H9 (cell line): Measurements from ENCODE around the gene PAX6. TPM values are rescaled to one million over a fixed set of nuclear protein-coding genes. Genes with fewer than 3 reads are reported as not detected.

Experiments
- DNase-seq: peaks from one replicate; pipeline ENCODE4 v3.0.0-alpha.2; 2017
- H2AFZ ChIP-seq: one replicate; pipeline ENCODE4 v1.6.1; 2013; ENCODE audit warnings: mild to moderate bottlenecking, low read length, control low read depth, moderate library complexity
- H2AK5ac ChIP-seq: 2 replicates; pipeline ENCODE4 v1.6.1; 2013; ENCODE audit warnings: low read length, control low read depth, mixed read lengths; ENCODE audit not compliant: insufficient read length
- H2BK120ac ChIP-seq: one replicate; pipeline ENCODE4 v1.6.1; 2013; ENCODE audit warnings: low read depth, mild to moderate bottlenecking, low read length, control low read depth, inconsistent platforms; ENCODE audit not compliant: poor library complexity, severe bottlenecking
- H2BK12ac ChIP-seq: 2 replicates; pipeline ENCODE4 v1.6.1; 2013; ENCODE audit warnings: low read length, control low read depth, mixed read lengths, low read depth; ENCODE audit not compliant: insufficient read length
- H2BK15ac ChIP-seq: 2 replicates; pipeline ENCODE4 v1.6.1; 2013; ENCODE audit warnings: low read depth, low read length, control low read depth
- H2BK20ac ChIP-seq: one replicate; pipeline ENCODE4 v1.6.1; 2013; ENCODE audit warnings: low read depth, mild to moderate bottlenecking, low read length, control low read depth, inconsistent platforms; ENCODE audit not compliant: poor library complexity, severe bottlenecking
- H2BK5ac ChIP-seq: 2 replicates; pipeline ENCODE4 v1.6.1; 2013; ENCODE audit warnings: low read length, control low read depth, mixed read lengths; ENCODE audit not compliant: insufficient read length
- H3K14ac ChIP-seq: 2 replicates; pipeline ENCODE4 v1.6.1; 2013; ENCODE audit warnings: low read length, control low read depth; ENCODE audit not compliant: insufficient read depth
- H3K18ac ChIP-seq: 2 replicates; pipeline ENCODE4 v1.6.1; 2013; ENCODE audit warnings: low read depth, mild to moderate bottlenecking, mixed read lengths, low read length, control low read depth; ENCODE audit not compliant: insufficient read length
- H3K23ac ChIP-seq: 2 replicates; pipeline ENCODE4 v1.6.1; 2013; ENCODE audit warnings: low read length, control low read depth, mixed read lengths, low read depth; ENCODE audit not compliant: insufficient read length
- H3K23me2 ChIP-seq: 2 replicates; pipeline ENCODE4 v1.6.1; 2013; ENCODE audit warnings: low read depth, mild to moderate bottlenecking, mixed read lengths, low read length, control low read depth; ENCODE audit not compliant: insufficient read length, poor library complexity, severe bottlenecking
- H3K27ac ChIP-seq: 2 replicates; pipeline ENCODE4 v1.5.1; 2013; ENCODE audit warnings: low read length, control low read depth, mixed read lengths, low read depth; ENCODE audit not compliant: insufficient read length
- H3K27me3 ChIP-seq: 2 replicates; pipeline ENCODE4 v1.6.1; 2013; ENCODE audit warnings: low read length, control low read depth, inconsistent platforms; ENCODE audit not compliant: insufficient read depth
- H3K4ac ChIP-seq: 2 replicates; pipeline ENCODE4 v1.6.1; 2013; ENCODE audit warnings: low read depth, mild to moderate bottlenecking, control low read depth, inconsistent platforms, low read length, moderate library complexity
- H3K4me1 ChIP-seq: 2 replicates; pipeline ENCODE4 v1.6.1; 2013; ENCODE audit warnings: low read length, control low read depth, inconsistent platforms; ENCODE audit not compliant: insufficient read depth
- H3K4me2 ChIP-seq: 2 replicates; pipeline ENCODE4 v1.6.1; 2013; ENCODE audit warnings: low read length, control low read depth, mixed read lengths; ENCODE audit not compliant: insufficient read length, insufficient read depth
- H3K56ac ChIP-seq: 2 replicates; pipeline ENCODE4 v1.6.1; 2013; ENCODE audit warnings: low read depth, mild to moderate bottlenecking, mixed read lengths, low read length, control low read depth; ENCODE audit not compliant: insufficient read length
- H3K79me1 ChIP-seq: 2 replicates; pipeline ENCODE4 v1.6.1; 2013; ENCODE audit warnings: low read depth, mild to moderate bottlenecking, moderate library complexity, low read length, control low read depth, inconsistent platforms; ENCODE audit not compliant: insufficient read depth, poor library complexity, severe bottlenecking
- H3K79me2 ChIP-seq: 2 replicates; pipeline ENCODE4 v1.6.1; 2013; ENCODE audit warnings: low read length, control low read depth, inconsistent platforms; ENCODE audit not compliant: insufficient read depth
- H3K9ac ChIP-seq: 2 replicates; pipeline ENCODE4 v1.6.1; 2013; ENCODE audit warnings: low read length, control low read depth, mixed read lengths; ENCODE audit not compliant: insufficient read length; ENCODE audit errors: extremely low read depth
- H3K9me3 ChIP-seq: one replicate; pipeline ENCODE4 v1.6.1; 2013; ENCODE audit warnings: low read depth, low read length, inconsistent platforms; ENCODE audit not compliant: control insufficient read depth
- H3T11ph ChIP-seq: one replicate; pipeline ENCODE4 v1.6.1; 2013; ENCODE audit warnings: mild to moderate bottlenecking, low read length, control low read depth, inconsistent platforms
- H4K20me1 ChIP-seq: one replicate; pipeline ENCODE4 v1.6.1; 2013; ENCODE audit not compliant: control insufficient read depth, insufficient read length, insufficient read depth
- H4K5ac ChIP-seq: 2 replicates; pipeline ENCODE4 v1.6.1; 2013; ENCODE audit warnings: low read depth, mild to moderate bottlenecking, mixed read lengths, low read length, control low read depth; ENCODE audit not compliant: insufficient read length
- H4K8ac ChIP-seq: replicated peaks from 2 replicates; pipeline ENCODE4 v1.6.1; 2013; ENCODE audit warnings: low read length, control low read depth, mixed read lengths, low read depth; ENCODE audit not compliant: insufficient read length
- H4K91ac ChIP-seq: 2 replicates; pipeline ENCODE4 v1.6.1; 2013; ENCODE audit warnings: low read depth, mild to moderate bottlenecking, moderate library complexity, mixed read lengths, low read length, control low read depth; ENCODE audit not compliant: insufficient read length
- H3K27ac Mint-ChIP-seq, 3 experiments: 2 replicates in 2 of 3; 3 replicates in 1 of 3; pipeline ENCODE4 v1.8.0; 2020 to 2021; ENCODE audit warnings: mixed read lengths in 3 of 3, mild to moderate bottlenecking in 1 of 3, moderate library complexity in 1 of 3
- H3K27me3 Mint-ChIP-seq: 2 replicates; pipeline ENCODE4 v1.8.0; 2021; ENCODE audit warnings: low read depth, mild to moderate bottlenecking, moderate library complexity, mixed read lengths
- H3K36me3 Mint-ChIP-seq, 3 experiments: 2 replicates in 2 of 3; 3 replicates in 1 of 3; pipeline ENCODE4 v1.8.0; 2020 to 2021; ENCODE audit warnings: low read depth in 3 of 3, mixed read lengths in 3 of 3; ENCODE audit not compliant: insufficient read depth in 1 of 3
- H3K4me1 Mint-ChIP-seq, 2 experiments: 2 replicates each; pipeline ENCODE4 v1.8.0; 2020; ENCODE audit warnings: mixed read lengths in 2 of 2
- H3K4me3 Mint-ChIP-seq, 2 experiments: 2 replicates in 1 of 2; 3 replicates in 1 of 2; pipeline ENCODE4 v1.8.0; 2020 to 2021; ENCODE audit warnings: mild to moderate bottlenecking in 2 of 2, mixed read lengths in 2 of 2, moderate library complexity in 1 of 2
- H3K9me3 Mint-ChIP-seq, 2 experiments: 2 replicates in 1 of 2; 3 replicates in 1 of 2; pipeline ENCODE4 v1.8.0; 2020; ENCODE audit warnings: mild to moderate bottlenecking in 2 of 2, mixed read lengths in 2 of 2, moderate library complexity in 1 of 2
- WGBS: extraction: QIAGEN DNeasy Blood & Tissue Kit; methylation state at CpG from one replicate; pipeline ENCODE4 v1.1.7; 2013; ENCODE audit warnings: missing lambda C conversion rate, low lambda C conversion rate, mixed read lengths; ENCODE audit not compliant: insufficient read length; ENCODE audit errors: extremely low coverage; 5-methylcytosine and 5-hydroxymethylcytosine counted together
- total RNA-seq: library from RNA; stranded (reverse); gene quantifications from 2 replicates; pipeline ENCODE4 v1.2.1, GENCODE V29; 2021
- TF ChIP-seq, protein P1 (sequence below): fragments of 200-600 bp; sonication (generic); conservative IDR thresholded peaks from 3 replicates; pipeline ENCODE4 v1.8.0; 2021; ENCODE audit warnings: antibody characterized with exemption, mild to moderate bottlenecking

PAX6 gene
- total RNA-seq, 1 experiment from 2014 or later: not detected

DNA sequence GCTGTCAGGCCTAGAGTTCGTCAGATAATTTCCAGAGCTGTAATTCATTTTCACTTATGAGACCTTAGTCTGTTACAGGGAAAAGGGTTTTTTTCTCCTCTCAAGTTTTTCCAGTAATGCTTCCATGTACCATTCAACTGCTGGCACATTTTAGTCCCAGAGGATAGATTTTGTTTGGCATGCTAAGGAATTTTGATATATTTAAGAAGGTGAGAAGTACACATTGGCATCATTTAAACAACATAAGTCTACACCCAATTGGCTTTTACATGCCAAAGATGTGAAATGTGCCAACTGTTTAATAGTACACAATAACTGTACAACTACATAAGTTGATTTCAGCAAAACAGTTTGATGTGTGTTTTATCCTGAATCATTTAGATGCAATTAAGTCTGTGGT is 71.0 kb downstream of the PAX6 start:
- Mint-ChIP-seq H3K4me1 (no peaks in the 10 kb centered on the region), H3K4me3 (no peak overlapping the region), H3K36me3 (peaks cover 15 to 36% (median 21%) of the 10 kb centered on the region in 3 experiments), H3K9me3 (peaks cover 53% of the 10 kb centered on the region in 2 experiments), H3K27ac (no peak overlapping the region), H3K27me3 (peaks cover 1% of the 10 kb centered on the region; the same call in 1 of the 2 replicates)
- Histone ChIP-seq H3K23me2 (no peaks in the 10 kb centered on the region), H3K23ac (no peak overlapping the region), H3K4me2 (no peak overlapping the region), H3K9ac (no peak overlapping the region), H3K4ac (no peak overlapping the region), H3K27ac (no peak overlapping the region), H4K91ac (no peak overlapping the region), H4K8ac (no peak overlapping the region), H3K27me3 (no peaks in the 10 kb centered on the region), H3K4me1 (no peaks in the 10 kb centered on the region), H3K79me1 (no peaks in the 10 kb centered on the region), H3K14ac (no peak overlapping the region), H3K9me3 (peaks cover 5% of the 10 kb centered on the region), H2BK12ac (no peak overlapping the region), H4K5ac (no peak overlapping the region), H3K56ac (no peak overlapping the region), H3K79me2 (no peaks in the 10 kb centered on the region), H2BK120ac (no peak overlapping the region), H2BK5ac (no peak overlapping the region), H2AFZ (no peak overlapping the region), H3T11ph (no peak overlapping the region), H2AK5ac (no peak overlapping the region), H3K18ac (no peak overlapping the region), H2BK15ac (no peak overlapping the region), H4K20me1 (no peaks in the 10 kb centered on the region), H2BK20ac (no peak overlapping the region)
- no peak for DNase-seq
- no CpG with 5 or more reads among the region's 1 CpG for WGBS
- TF ChIP-seq, protein P1, sequence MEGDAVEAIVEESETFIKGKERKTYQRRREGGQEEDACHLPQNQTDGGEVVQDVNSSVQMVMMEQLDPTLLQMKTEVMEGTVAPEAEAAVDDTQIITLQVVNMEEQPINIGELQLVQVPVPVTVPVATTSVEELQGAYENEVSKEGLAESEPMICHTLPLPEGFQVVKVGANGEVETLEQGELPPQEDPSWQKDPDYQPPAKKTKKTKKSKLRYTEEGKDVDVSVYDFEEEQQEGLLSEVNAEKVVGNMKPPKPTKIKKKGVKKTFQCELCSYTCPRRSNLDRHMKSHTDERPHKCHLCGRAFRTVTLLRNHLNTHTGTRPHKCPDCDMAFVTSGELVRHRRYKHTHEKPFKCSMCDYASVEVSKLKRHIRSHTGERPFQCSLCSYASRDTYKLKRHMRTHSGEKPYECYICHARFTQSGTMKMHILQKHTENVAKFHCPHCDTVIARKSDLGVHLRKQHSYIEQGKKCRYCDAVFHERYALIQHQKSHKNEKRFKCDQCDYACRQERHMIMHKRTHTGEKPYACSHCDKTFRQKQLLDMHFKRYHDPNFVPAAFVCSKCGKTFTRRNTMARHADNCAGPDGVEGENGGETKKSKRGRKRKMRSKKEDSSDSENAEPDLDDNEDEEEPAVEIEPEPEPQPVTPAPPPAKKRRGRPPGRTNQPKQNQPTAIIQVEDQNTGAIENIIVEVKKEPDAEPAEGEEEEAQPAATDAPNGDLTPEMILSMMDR: no peak
